HG03064 (cell line): ENCODE results near the gene NPAS1.

Experiments
- ATAC-seq: cut with Tn5 transposase; IDR thresholded peaks from one replicate; pipeline ENCODE4 v1.9.1; 2021; ENCODE audit warnings: low read depth; ENCODE audit not compliant: unreplicated experiment

The NPAS1 gene, protein sequence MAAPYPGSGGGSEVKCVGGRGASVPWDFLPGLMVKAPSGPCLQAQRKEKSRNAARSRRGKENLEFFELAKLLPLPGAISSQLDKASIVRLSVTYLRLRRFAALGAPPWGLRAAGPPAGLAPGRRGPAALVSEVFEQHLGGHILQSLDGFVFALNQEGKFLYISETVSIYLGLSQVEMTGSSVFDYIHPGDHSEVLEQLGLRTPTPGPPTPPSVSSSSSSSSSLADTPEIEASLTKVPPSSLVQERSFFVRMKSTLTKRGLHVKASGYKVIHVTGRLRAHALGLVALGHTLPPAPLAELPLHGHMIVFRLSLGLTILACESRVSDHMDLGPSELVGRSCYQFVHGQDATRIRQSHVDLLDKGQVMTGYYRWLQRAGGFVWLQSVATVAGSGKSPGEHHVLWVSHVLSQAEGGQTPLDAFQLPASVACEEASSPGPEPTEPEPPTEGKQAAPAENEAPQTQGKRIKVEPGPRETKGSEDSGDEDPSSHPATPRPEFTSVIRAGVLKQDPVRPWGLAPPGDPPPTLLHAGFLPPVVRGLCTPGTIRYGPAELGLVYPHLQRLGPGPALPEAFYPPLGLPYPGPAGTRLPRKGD

DNA sequence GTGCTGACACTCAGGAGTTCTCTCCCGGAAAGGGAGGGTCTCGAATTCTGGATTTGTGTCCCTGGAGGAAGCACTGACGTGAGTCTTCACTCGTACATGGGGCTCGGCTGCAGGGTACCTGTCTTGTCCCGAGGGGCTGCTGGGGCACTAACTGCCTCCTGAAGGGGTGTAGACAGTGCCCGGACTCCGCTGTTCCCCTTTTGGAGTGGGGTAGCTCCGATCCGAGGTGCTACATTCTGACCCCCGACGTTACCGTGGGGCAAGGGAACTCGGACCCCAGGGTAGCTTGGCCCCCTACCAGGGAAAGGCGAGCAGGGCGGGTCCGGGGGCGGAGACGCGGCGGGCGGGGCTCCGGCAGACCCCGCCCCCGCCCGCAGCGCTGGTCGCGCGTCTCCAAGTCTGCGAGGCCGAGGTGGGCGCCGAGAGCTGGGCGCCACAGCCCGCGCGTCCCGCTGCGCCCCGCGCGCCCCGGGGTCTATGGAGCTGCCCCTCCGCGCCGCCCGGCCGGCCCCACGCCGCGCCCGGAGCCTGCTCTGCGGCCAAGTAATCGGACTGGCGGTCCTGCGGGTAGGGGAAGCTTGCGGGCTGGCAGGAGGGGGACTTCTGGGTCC is at the start of gene NPAS1:
Gene NPAS1, plus strand, starts transcription at position 407 of the 611 bp plus-strand sequence. CDS start 1,211 bp downstream, outside the sequence.
- no peak for ATAC-seq

DNA sequence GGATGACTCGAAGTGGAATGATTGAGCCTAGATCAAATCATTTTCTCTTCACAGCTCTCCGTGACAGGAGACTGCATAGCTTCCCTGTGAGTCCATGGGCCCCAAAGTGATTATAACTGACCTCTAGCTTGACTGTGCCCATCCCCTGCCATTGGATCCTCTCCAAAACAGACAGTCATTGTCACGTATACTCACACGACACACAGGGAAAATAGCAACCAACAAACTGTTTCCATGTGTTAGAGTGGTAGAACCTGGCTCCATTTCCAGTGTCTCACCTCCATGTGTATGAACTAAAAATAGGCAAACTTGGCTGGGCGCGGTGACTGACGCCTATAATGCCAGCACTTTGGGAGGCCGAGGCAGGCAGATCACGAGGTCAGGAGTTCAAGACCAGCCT is 48.8 kb upstream of the NPAS1 start:
- no peak for ATAC-seq

DNA sequence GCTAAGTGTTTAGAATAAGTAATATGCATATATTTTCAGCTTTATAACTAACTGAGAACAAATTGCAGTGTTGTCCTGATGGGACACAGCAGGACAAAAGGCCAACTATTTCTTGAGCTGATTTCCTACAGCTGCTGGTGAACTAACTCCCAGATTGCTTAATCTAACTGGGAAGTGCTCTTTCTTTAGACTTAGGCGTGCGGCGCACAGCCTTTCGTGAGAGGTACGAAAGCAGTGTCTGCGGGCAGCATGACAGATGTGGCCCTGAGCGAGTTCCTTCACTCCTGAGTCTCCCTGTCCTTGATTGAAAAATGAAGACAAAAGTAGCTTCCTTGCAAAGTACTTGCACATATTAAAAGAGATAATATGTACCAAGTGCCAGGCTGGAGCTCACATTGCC is 47.3 kb upstream of the NPAS1 start:
- ATAC-seq, result no peak

DNA sequence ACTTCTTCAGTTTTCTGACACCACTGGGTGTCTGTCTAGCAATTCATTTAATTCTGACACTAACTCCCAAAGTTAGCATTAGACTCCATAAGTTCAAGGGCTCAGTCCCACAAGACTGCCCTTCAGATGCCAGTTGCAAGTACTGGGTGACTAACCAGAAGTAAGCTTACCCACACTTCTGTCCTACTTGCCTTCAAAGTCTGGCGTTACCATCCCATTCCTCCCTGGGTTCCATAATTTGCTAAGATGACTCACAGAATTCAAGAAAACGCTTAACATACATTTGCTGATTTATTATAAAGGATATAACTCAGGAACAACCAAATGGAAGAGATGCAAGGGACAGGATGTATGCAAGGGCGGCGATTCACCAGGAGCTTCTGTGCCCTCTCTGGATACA is 45.5 kb upstream of the NPAS1 start:
- no peak for ATAC-seq

GRCh38 chr19:46975011-46975924 is 44.4 kb upstream of the NPAS1 start:
- ATAC-seq, result no peak

DNA sequence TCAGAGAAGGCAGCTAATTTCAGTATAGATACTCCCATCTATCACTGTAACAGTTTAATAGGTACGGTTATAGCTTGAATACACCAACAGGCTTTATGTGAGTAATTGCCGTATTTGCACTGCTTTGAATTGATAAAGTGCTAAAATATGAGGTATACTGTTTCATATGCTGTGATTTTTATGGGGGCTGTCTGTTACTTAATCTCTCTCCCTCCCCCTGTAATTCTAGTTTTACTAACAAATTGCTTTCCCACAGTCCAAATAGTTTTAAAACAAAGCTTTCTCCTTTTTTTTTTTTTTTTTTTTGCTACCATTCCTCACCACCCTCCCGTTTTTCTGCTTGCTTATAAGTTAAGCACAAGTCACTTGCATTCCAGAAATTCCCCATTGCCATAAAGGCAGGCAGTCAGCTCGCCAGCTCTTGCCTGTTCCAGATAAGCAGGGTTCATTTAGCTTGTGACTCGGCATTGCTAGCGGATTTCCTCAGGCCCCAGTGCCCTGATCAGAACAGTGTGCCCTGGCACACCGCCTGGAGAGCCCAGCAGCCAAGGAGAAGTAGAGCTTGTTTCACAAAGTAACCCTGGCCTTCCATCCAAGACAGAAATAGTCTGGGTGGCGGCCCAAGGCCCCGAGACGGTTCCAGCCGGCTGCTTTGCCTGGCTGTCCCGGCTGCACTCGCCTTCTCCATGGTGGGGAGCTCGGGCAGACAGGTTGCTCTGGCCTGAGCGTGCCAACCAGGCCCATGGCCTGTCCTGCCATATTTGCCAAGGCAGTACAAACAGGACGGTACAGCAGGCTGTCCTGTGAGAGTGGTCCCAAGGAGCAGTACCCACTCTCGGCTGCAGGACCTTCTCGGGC is 43.5 kb upstream of the NPAS1 start:
- no peak for ATAC-seq

GRCh38 chr19:46976845-46977320 is 42.8 kb upstream of the NPAS1 start:
- no peak for ATAC-seq

DNA sequence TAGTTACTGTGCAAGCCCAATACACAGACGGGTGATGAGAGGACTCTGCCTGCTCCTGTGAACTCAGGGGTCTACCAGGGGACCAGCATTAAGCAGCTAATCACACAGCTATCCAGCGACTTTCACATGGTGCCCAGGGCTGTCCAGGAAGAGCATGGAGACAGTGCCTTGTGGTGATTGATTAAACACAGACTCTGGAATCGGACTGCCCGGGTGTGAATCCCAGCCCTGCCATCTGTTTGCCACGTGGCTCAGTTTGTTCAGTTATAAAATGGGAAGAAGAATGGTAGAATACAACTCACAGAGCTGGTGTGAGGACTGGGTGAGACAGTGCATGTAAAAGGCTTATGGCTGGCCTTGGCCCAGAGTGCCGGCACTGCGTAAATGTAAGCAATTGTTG is 42.1 kb upstream of the NPAS1 start:
- no peak for ATAC-seq

DNA sequence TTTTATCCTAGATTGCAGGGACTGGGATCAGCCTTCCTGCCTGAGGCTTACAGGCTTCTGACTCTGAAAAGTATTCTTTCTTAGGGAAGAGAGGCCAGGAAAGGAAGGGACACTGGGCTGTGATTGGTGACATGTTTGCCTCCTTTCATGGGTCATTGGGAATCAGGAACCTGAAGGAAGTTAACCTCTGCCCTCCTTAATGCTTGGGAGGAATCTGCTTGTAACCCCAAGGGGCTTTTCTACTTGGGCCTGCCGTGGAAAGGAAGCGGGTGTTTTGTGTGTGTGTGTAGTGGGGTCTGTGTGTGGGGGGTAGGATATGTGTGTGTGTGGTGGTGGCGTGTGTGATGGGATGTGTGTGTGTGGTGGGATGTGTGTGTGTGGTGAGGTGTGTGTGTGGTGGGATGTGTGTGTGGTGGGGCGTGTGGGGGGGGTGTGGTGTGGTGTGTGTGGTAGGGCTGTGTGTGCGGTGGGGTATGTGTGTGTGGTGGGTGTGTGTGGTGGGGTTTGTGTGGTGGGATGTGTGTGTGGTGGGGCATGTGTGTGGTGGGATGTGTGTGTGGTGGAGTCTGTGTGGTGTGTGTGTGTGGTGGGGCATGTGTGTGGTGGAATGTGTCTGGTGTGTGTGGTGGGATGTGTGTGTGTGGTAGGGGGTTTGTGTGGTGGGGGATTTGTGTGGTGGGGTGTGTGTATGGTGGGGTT is 41.3 kb upstream of the NPAS1 start:
- no peak for ATAC-seq

GRCh38 chr19:46979126-46980105 is 40.2 kb upstream of the NPAS1 start:
- no peak for ATAC-seq

DNA sequence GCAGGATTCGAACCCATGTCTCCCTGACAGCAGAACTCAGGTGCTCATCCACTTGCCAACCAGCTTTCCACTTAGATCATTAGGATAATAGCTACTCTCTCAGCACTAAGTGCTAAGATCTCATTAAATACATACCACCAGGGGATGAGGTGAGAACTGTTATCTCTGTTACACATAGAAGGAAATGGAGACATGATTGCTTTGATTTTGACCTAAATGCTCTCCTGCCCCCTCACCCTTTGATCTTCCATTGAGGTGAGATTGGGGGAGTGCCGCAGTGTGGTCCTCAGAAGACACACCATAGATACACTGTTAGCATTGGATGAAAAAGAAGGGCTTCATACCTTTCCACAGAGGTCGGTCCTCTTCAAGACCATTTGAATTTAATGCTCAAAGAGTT is 38.9 kb upstream of the NPAS1 start:
- no peak for ATAC-seq

- ATAC-seq, result no peak
These were observed 38.2 kb upstream of the NPAS1 start for GRCh38 chr19:46981286-46981945.

GRCh38 chr19:46983097-46983496 is 36.5 kb upstream of the NPAS1 start:
- no peak for ATAC-seq

GRCh38 chr19:46984077-46985010 is 35.3 kb upstream of the NPAS1 start:
- ATAC-seq, result no peak

- no peak for ATAC-seq
These were observed 33.9 kb upstream of the NPAS1 start for GRCh38 chr19:46985542-46986415.
